Stimulated activated CD8-positive, alpha-beta memory T cell treated with anti-CD3 and anti-CD28 coated beads, Interleukin-12 subunit alpha, Interleukin-12 subunit beta, amount 100 ng/mL, for 24 hours (primary cell): ENCODE measurements around the gene DAPP1.
"Not testable (repeated sequence)": the region's sequence is repeated elsewhere in the genome, so short reads cannot be mapped to it uniquely, and the experiment has no call there.

Source experiments
- DNase-seq: peaks from one replicate; pipeline ENCODE4 v3.0.0-alpha.2; 2020; ENCODE audit errors: extremely low read depth

DAPP1 gene

DNA sequence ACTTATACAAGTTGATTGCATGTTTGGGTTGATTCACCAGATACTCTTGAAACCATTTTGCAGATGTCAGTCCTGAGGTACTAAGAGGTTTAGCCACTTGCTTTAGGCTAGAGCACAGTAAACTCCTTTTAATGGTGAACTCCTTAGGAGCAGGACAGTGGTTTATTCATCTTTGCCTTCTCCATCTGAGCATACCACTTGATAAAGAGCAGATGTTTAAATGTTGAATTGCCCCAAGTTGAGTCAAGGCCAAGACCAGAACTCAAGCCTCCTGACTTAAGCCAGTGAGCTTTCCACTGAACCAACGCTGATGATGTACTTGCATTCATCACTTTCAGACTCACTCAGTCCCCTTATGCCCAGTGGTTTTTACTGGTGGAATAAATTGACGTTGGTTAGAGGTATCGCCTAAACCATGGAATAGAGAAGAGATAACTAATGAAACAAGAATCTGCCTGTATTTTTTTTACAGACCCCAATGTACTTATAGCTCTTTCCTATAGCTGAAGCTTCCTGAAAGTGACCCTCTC is 7.5 kb downstream of the DAPP1 start:
- DNase-seq = no peak

DNA sequence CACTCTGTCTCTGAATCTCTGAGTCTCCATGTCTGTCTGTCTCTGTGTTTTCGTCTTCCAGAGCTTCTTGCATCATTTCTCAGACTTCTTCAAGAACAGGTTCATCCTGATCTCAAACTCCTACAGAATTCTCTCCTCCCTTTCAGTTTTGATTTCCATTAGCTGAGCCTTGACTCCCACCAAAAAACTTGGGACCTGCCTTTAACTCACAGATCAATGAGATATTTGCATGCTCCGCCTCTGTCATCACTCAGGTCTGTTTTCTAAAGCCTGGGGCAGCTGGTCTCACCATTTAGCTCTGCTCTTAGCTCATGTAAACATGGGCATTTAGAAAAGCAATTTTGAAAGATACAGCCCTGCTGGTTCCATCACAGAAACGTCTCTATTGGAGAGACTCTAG is 8.6 kb downstream of the DAPP1 start:
- DNase-seq = no peak

DNA sequence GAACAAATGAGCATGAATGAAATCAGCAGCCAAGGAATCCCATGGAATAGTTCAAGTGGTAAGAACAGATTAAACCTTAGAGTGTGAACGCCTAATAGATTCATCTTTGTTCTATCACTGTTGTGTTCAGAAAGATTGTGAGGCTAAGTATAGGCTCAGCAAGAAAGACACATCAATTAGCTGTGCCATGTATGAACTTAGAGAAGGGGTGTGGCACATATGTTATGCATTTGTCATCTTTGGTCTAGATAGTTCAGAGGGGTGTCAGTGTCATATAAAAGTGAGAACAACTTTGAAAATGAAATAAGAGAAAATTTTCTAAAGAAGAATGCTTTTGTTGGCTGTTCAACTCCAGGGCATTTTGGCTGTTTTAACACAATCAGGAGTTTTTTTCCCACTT is 9.4 kb downstream of the DAPP1 start:
- DNase-seq = no peak

DNA sequence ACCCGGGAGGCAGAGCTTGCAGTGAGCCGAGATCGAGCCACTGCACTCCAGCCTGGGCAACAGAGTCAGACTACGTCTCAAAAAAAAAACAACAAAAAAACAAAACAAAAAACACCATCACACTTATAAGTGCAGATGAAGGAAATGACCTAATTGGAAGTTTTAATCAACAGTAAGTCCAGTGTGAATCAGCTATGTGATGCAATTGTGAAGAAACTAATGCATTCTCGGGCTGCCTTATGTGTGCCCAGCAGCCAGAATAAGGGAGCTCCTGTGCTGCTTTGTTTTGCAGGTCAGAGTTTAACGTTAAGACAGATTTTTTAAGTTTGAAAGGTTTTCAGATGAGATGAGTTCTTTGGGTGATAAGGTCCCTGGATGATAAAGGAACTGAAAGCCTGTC is 10.8 kb downstream of the DAPP1 start:
- DNase-seq = no peak

DNA sequence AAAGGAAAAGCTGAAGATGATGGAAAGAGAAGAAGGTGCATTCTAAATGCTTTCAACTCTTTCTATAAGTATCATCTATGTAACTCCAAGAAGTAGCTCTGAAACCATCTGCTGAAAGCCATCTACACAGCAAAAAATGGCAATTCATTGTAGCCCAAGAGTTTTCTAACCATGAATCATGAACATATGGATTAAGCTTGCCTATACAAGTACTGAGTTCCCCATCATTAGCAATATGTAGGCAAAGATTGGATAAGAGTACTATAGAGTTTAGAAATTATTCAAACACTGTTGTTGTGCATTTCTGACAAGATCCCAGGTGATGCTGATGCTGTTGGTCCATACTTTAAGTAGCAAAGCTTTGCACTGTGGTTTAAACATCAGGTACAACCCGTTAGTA is 11.2 kb downstream of the DAPP1 start:
- no peak for DNase-seq

DNA sequence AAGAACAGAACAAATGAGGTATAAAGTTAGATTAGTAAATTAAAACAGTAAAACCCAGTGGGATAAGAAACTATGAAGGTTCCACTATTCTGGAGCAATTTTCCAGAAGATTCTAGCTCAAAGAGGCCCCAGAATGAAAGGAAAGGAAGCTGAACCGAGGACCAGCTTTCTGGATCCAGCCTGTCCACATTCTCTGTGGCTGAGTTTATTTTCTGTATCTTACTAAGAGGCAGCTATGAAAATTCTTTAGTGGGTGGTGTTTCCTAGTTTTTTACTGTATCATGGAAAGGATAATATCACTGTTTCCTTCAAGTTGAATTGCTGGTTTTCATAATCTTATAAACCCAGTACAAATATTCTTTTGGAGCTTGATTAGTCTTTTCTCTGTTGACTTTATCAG is 11.8 kb downstream of the DAPP1 start:
- no peak for DNase-seq

DNA sequence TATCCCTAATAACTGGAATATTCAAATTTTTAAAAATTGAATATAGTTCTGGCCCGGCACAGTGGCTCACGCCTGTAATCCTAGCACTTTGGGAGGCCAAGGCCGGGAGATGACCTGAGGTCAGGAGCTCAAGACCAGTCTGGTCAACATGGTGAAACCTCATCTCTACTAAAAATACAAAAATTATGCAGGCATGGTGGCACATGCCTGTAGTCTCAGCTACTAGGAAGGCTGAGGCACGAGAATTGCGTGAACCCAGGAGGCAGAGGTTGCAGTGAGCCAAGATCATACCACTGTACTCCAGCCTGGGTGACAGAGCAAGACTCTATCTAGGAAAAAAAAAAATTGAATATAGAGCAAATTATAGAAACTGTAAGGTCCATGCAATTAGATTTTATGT is 13.4 kb downstream of the DAPP1 start:
- DNase-seq = not testable (repeated sequence)

DNA sequence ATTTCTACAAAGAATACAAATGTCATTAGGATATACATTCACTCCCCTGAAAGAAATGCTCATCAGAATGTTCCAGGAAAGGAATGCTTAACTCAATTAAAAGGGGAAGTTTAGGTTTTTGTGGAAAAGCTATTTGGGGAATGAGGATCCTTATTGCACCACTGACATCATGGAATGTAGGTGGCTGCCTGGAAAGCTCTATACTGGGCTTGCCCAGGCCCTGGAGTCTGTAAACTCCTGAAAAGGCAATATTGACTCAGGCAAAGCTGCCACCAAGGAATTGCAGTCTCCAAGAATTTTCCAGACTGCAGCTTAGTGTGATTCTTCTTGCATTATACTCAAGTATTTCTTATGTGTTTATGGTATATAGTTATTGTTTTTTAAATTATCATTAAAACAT is 15.7 kb downstream of the DAPP1 start:
- DNase-seq = no peak

DNA sequence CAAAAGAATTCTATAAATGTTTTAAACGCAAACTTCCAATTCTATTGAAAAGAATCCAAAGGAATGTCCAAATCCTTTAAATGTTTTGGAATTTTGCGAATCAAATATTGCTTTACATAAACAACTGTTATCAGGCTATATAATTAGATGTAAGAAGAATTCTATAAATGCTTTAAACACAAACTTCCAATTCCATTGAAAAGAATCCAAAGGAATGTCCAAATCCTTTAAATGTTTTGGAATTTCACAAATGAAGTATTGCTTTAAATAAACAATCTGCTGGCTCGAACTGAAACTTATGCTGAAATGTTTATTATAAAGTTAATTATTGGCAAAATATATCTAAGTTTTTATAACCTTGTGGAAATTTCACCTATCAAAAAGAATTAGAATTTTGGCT is 16.1 kb downstream of the DAPP1 start:
- DNase-seq = no peak

DNA sequence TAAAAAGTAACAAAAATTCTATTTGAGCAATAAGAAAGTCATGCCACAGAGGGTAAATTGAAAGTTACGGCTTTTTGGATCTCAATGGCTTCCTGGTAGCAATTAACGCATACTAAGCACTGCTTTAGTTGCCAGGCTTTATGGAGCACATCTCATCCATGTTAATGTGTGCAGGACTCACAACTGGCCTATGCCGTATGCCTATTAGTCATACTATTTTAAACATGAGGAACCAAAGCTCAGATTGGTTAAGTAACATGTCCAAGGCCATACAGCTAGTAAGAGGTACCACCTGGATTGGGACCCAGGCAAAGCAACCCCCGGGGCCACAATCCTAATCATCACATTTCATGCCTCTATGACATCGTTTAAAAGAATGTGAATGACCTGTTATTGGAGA is 17.1 kb downstream of the DAPP1 start:
- DNase-seq = no peak

DNA sequence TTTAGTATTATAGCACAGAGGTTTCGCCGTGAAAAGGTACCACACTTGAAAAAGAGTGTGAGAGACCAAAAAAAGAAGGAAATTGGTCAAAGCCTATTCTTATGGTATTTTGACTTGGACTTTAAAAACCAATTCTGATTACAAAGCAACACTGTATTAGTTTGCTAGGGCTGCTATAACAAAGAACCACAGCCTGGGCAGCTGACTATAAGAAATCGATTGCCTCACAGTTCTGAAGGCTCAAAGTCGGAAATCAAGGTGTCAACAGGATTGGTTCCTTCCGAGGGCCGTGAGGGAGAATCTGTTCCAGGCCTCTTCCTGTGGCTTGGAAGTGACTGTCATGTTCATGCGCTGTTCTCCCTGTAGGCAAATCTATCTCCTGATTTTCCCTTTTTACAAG is 17.9 kb downstream of the DAPP1 start:
- DNase-seq = no peak

DNA sequence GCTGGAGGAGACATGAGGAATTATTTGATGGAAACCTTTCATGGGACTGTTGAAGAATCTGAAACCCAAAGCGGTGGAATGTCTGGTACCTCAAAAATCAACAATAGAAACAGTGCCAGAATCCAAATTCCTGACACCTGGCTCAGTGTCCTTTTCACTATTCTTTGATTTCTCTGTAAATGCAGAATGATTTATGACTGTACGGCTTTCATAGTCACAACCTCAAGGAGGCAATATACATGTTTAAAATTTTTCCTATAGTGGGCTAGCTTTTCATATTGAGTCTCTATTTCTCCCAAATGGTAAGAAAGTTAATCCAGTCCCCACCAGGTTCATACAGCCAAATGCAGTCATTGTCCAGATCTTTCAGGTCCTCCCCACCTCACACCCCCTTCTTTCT is 19.3 kb downstream of the DAPP1 start:
- no peak for DNase-seq

DNA sequence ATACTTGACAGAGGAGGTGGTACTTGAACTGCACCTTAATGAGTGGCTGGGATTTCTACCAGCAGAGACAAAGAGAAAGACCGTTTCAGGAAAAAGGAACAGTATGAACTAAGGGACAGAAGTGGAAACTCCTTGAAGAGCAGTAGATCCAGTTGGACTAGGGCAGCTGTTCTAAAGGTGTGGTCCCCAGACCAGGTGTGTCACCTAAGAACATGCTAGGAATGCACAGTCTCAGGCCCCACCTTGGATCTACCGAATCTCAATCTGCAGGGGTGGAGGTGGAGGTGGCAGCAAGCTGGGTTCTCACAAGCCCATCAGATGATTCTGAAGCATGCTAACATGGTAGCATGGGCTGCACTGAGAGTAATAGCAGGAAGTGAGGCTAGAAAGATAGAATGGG is 22.3 kb downstream of the DAPP1 start:
- DNase-seq = no peak

DNA sequence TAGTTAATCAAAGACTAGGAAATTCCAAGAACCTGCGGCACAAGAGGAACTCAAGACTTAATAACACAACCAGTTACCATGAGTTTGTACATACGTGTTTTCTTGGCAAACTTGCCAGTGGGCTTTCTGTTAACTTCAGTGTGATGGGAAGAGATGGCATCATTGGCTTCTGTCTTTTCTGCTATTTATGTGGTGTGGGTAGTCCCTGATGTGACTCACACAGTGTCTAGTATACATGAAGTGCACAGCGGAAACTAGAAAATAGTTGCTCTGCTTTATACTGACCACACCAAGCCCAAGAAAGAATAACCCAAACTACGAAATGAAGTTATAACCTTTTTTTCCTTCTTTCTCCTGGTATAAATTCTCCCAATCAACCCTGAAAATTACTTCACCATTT is 24.5 kb downstream of the DAPP1 start:
- DNase-seq = no peak

DNA sequence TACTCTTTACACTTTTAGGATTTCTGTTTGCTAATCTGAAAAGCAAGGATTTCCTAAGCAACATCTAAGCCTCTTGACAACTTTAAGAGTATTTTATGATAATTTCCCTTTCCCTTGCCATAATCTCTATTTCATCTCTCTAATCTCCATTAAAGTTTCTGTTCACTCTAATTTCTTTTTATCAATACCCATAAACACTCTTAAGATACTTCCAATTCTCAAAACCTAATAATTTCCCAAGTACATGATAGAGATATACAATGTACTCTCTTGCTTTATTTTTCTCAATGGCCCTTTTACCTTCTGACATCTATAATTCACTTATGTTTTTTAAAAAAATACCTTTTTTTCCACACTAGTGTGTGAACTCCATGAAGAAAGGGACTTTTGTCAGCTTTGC is 26.8 kb downstream of the DAPP1 start:
- no peak for DNase-seq

DNA sequence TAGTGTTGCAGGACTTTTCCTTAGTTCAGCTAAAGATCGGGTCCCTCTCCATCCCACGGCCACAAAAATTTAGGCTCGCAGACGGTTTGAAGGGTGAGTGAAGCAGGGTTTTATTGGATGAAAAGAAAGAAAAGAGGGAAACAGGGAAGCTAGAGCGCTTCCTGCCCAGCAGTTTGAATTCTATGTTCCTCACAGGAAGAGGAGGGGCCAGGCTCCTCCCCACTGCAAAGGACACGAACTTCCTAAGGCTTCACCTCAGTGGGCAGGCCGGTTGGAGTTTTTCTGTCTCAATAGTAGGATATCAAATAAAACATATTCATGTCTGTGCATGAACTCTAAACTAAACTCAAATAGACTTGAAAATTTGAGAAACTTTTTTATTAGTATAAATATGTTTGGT is 27.4 kb downstream of the DAPP1 start:
- DNase-seq = no peak

DNA sequence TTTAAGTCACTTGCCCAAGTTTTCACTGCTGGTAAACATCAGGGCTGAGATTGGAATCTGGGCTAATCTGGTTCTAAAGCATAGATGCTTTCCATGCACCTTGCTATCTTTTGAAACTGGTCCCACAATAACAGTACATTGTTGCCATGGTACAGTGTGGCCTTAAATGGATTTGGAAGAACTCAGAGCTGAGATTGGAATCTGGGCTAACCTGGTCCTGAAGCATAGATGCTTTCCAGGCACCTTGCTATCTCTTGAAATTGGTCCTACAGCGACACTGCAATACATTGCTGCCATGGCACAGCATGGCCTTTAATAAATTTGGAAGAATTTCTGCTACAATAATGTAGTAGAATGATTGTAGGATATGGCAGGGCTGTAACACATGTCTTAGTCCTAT is 28.6 kb downstream of the DAPP1 start:
- DNase-seq = no peak

DNA sequence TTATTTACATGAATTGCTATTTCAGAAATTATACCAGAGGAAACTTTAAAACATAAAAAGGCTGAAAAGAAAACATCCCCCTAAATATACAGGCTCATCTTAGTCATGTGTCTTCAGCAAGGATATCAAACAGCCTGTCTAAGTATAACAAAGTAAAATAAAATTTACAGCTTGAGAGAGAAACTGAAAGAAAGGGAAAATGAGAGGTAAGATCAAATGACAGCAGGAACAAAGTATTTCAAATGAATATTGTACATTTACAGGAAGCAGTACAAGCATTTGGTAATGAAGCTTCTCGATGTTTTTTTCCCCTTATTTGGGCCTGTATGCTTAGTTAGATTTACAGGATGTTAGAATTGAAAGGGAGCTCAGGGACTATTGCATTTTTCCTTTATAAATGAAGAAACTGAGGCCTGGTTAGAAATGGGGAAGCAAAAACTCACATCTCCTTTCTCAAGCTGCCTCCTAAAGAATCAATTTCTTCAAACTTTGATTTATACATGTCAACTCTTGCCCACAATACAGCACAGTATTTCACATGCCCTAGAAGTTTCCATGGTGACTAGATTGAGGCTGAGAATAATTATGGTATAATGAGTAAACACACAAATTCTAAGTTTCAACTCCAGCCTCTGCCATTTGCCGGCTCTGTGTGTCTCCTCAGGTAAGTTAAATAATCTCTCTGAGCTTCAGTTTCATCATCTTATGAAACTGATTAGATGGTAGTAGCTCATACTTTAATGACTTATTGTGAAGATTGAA is 29.3 kb downstream of the DAPP1 start:
- no peak for DNase-seq

DNA sequence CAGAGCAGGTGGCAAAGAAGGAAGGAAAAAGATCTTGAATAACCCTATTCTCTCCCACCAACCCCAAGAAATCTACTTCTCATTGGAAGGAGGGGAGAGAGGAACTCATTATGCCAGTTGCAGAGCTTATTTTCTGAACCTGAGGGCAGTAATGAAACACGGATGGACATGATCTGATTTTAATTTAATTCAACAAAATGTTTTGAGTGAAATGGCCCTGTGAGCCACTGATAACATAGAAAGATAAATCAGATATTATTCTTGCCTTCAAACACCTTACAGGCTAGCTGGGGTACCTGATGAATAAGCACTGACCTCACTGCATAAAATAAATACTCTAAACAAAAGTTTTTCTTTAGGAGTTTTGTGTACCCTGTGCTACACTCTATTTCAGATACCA is 30.3 kb downstream of the DAPP1 start:
- DNase-seq = no peak

DNA sequence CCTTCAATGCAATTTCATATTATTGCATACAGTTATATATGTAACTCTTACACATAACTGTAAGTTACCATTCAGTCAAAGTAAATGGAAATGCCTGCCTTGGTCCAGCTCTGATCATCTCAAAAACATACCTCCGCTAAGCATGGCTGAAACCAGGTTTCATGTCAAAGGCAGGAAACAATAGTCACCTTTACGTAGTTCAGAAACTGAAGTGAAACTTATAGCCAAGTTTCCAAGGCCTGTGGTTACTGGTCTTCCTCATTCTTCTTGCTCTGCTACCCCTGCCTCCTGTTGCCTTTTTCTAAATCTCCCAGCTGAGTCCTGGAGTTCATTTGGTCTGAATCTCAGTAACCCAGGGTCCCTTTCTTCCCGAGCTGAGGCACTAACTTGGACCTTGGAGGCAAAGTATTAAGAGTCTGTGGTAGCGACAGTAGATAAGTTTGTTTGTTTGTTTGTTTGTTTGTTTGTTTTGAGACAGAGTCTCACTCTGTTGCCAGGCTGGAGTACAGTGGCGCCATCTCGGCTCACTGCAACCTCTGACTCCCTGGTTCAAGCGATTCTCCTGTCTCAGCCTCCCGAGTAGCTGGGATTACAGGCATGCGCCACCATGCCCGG is 30.8 kb downstream of the DAPP1 start:
- no peak for DNase-seq

DNA sequence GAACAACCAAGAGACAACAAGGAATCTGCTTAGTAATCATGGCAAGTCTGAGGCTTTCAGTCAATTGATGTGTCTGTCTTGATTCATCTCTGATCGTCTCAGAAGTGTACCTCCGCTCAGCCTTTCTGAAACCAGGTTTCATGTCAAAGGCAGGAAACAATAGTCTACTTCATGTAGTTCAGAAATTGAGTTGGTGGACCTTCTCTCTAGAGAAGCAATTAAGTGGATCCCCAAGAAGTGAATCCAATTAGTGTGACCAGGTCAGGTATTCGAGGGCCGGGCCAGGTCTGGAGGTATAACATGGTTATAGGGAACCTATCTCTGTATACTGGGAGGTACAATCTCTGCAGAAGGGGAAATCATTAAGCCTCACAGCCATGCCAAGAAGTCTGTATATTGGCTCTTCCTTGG is 32.0 kb downstream of the DAPP1 start:
- DNase-seq = no peak

DNA sequence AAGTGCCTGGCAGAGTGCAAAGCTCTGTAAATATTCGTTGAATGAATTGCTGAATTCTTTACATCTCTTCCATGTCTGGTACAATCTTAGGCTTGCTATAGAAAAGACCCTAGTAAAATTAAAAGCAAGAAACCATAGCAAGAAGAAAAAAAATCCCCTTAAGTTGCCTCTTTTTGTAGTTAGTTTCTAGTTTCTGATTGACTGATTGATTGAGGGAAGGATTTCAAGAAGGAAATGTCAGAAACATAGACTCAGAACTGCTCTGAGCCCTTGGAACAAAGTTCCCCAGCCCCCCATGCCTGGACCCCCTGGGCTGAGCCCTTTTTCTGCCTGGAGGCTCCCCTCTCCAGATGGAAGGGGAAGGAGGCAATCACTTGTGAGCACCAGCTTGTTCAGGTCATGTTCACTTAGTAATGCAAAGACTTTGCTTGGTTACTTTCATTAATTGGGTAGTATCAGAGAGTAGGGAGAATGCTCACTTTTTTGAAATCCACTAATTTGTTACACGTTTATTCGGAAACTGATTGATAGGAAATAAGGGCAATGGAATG is 35.6 kb downstream of the DAPP1 start:
- DNase-seq = no peak

DNA sequence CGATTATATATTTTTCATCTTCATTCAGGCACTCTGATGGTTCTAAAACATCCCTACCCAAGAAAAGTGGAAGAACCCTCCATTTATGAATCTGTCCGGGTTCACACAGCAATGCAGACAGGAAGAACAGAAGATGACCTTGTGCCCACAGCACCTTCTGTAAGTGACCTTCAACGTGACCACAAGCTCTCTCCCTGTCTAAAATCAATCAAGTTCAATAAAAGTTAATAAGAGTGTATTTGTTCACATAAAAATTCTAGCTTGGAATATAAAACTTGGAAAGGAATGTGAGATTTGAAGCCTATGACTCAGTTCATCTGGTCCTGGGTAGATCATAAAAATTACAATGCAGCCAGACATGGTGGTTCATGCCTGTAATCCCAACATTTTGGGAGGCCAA is 36.6 kb downstream of the DAPP1 start:
- DNase-seq = no peak
